Spleen (tissue), 7 donors: Measurements from ENCODE around the gene C1orf159.

Source experiments
- POLR2AphosphoS5 ChIP-seq, 3 donors: sonication (generic); formaldehyde crosslinking; IDR thresholded peaks; one replicate each; pipeline ENCODE4 v1.5.1; 2017; ENCODE audit warnings: antibody characterized with exemption in 3 of 3
- TF ChIP-seq, protein P1 (sequence below), 11 experiments: fragments of 200-600 bp in 7 of 11; fragments of 450-650 bp in 4 of 11; sonication (generic) in 4 of 11; IDR thresholded peaks in 8 of 11; conservative IDR thresholded peaks in 3 of 11; 1 replicate in 7 of 11; 2 replicates in 4 of 11; pipeline versions ENCODE4 v1.4.0 to v1.8.0; 2016 to 2021; ENCODE audit warnings: antibody characterized with exemption in 11 of 11, inconsistent platforms in 4 of 11, mild to moderate bottlenecking in 1 of 11
- donor health status: DM: no; HTN: no; CAD: no; lungs with moderate emphysema.
- donor health status: DM: no; HTN: no; CAD: no.
- donor health status: DM: no; HTN: no; CAD: no.

DNA sequence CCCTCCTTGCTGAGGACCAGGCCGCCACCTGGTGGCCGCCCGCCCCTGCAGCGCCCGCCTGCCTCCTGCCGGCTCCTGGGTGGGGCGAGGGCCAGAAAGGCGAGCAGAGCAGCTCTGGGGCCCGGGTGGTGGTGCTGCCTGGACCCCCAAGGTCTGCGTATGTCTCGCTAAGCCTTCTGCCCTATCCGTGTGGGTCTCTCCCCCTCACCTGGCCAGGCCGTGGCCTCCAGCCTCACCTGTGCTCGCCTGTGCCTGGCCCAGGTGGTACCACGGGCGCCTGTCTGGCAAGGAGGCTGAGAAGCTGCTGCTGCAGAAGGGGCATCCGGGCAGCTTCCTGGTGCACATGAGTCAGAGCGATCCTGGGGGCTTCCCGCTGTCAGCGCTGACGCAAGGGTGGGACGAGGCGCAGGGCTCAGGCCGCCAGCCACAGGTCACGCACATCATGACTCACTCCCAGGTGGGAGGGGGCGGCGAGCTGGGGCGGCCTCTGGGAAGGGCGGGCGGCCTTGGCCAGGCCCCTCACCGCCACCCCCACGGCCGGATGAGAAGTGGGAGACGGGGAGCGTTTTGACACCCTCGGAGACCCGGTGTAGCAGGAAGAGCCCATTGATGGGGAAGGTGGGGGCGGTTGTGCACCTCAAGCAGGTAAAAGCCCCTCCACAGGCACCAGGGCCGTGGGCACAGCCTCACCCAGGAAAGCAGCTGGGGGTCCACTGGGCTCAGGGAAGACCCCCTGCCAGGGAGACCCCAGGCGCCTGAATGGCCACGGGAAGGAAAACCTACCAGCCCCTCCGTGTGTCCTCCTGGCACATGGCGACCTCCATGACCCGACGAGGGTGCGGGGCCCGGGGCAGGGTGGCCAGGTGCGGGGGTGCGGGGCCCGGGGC is 51.7 kb downstream of the C1orf159 start:
- TF ChIP-seq, protein P1, sequence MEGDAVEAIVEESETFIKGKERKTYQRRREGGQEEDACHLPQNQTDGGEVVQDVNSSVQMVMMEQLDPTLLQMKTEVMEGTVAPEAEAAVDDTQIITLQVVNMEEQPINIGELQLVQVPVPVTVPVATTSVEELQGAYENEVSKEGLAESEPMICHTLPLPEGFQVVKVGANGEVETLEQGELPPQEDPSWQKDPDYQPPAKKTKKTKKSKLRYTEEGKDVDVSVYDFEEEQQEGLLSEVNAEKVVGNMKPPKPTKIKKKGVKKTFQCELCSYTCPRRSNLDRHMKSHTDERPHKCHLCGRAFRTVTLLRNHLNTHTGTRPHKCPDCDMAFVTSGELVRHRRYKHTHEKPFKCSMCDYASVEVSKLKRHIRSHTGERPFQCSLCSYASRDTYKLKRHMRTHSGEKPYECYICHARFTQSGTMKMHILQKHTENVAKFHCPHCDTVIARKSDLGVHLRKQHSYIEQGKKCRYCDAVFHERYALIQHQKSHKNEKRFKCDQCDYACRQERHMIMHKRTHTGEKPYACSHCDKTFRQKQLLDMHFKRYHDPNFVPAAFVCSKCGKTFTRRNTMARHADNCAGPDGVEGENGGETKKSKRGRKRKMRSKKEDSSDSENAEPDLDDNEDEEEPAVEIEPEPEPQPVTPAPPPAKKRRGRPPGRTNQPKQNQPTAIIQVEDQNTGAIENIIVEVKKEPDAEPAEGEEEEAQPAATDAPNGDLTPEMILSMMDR (IDR thresholded peaks at IDR 0.05 in 8 of 11, conservative IDR thresholded peaks at IDR 0.05 in 3 of 11): peak; percentile 81 to 98 (median 95)
- peak in 2 of 3 donors; percentile 20 to 39 for TF ChIP-seq POLR2AphosphoS5 (IDR thresholded peaks at IDR 0.05)
